ENCODE results near the gene METTL18. TPM values are rescaled to one million over a fixed set of nuclear protein-coding genes. Genes with fewer than 3 reads are reported as not detected.

Gene METTL18
- total RNA-seq, 1 experiment from 2014 or later, result 4.1 TPM

DNA sequence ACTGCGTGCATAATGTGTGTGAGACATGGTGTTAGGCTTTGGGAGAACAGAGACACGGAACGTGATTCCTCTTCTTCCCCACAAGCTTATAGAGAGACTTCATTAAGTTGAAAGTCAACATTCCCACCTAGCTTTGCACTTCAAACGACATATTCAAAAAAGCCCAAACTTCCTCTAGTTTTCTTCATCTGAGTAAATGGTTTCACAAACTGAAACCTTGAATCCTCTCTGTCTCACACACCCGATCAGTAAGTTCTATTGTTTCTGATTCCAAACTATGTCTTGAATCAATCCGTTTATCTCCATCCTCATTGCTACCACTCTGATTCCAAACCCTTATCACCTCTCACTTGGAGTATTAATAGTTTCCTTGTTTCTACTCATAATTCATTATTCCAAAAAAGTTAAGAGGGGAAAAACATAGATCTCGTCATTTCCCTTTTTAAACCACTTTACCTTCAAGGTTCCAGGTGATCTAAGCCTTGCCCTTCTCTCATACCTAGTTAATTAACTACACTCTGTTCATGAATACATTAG lies 1.6 kb upstream of the METTL18 start:
- CTCF ChIA-PET, result no interaction called here
- Histone ChIP-seq H3K36me3 (ENCODE audit: control insufficient read depth, insufficient read depth, low read length) (no peaks in the 10 kb centered on the region; the same call in 1 of the 2 replicates), H3K27ac (ENCODE audit: low read length) (no peak overlapping the region), H3K4me3 (ENCODE audit: low read depth in 2 of 2, low read length in 2 of 2) (peak overlapping the region; percentile 75 to 96), H3K9me3 (ENCODE audit: control insufficient read depth, insufficient read depth, low read depth, low read length) (no peaks in the 10 kb centered on the region), H3K27me3 (ENCODE audit: control insufficient read depth, insufficient read depth, low read length) (no peaks in the 10 kb centered on the region), H3K4me1 (ENCODE audit: control insufficient read depth, insufficient read depth, low read length) (peaks cover 7% of the 10 kb centered on the region)
- in situ Hi-C loops (cut with HindIII; ENCODE audit: low pct_unique_long_range_greater_than_20kb, low sequenced_read_pairs) (no loop called here), intact Hi-C loops (cut with micrococcal nuclease; ENCODE audit: unreplicated experiment) (no loop called here)
- no peak for TF ChIP-seq SIN3A (IDR thresholded peaks at IDR 0.05; ENCODE audit: borderline replicate concordance, insufficient read depth, low read depth, low read length)
- TF ChIP-seq, protein P1, sequence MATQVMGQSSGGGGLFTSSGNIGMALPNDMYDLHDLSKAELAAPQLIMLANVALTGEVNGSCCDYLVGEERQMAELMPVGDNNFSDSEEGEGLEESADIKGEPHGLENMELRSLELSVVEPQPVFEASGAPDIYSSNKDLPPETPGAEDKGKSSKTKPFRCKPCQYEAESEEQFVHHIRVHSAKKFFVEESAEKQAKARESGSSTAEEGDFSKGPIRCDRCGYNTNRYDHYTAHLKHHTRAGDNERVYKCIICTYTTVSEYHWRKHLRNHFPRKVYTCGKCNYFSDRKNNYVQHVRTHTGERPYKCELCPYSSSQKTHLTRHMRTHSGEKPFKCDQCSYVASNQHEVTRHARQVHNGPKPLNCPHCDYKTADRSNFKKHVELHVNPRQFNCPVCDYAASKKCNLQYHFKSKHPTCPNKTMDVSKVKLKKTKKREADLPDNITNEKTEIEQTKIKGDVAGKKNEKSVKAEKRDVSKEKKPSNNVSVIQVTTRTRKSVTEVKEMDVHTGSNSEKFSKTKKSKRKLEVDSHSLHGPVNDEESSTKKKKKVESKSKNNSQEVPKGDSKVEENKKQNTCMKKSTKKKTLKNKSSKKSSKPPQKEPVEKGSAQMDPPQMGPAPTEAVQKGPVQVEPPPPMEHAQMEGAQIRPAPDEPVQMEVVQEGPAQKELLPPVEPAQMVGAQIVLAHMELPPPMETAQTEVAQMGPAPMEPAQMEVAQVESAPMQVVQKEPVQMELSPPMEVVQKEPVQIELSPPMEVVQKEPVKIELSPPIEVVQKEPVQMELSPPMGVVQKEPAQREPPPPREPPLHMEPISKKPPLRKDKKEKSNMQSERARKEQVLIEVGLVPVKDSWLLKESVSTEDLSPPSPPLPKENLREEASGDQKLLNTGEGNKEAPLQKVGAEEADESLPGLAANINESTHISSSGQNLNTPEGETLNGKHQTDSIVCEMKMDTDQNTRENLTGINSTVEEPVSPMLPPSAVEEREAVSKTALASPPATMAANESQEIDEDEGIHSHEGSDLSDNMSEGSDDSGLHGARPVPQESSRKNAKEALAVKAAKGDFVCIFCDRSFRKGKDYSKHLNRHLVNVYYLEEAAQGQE (IDR thresholded peaks at IDR 0.05; ENCODE audit: insufficient read depth in 1 of 2, low read depth in 2 of 2, low read length in 1 of 2), result no peak
- TF ChIP-seq POLR2AphosphoS5 (IDR thresholded peaks at IDR 0.05; ENCODE audit: low read depth, low read length), result no peak
- no peak for TF ChIP-seq TCF7L2 (IDR thresholded peaks at IDR 0.05; ENCODE audit: low read depth, low read length)
- TF ChIP-seq, protein P2, sequence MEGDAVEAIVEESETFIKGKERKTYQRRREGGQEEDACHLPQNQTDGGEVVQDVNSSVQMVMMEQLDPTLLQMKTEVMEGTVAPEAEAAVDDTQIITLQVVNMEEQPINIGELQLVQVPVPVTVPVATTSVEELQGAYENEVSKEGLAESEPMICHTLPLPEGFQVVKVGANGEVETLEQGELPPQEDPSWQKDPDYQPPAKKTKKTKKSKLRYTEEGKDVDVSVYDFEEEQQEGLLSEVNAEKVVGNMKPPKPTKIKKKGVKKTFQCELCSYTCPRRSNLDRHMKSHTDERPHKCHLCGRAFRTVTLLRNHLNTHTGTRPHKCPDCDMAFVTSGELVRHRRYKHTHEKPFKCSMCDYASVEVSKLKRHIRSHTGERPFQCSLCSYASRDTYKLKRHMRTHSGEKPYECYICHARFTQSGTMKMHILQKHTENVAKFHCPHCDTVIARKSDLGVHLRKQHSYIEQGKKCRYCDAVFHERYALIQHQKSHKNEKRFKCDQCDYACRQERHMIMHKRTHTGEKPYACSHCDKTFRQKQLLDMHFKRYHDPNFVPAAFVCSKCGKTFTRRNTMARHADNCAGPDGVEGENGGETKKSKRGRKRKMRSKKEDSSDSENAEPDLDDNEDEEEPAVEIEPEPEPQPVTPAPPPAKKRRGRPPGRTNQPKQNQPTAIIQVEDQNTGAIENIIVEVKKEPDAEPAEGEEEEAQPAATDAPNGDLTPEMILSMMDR (IDR thresholded peaks at IDR 0.05), result no peak
- no peak for DNase-seq (ENCODE audit: low read depth, low spot score)
- no TSS peak for BruUV-seq (replicated peaks)
- ATAC-seq, result no peak
- POLR2A ChIA-PET, result no interaction called here

DNA sequence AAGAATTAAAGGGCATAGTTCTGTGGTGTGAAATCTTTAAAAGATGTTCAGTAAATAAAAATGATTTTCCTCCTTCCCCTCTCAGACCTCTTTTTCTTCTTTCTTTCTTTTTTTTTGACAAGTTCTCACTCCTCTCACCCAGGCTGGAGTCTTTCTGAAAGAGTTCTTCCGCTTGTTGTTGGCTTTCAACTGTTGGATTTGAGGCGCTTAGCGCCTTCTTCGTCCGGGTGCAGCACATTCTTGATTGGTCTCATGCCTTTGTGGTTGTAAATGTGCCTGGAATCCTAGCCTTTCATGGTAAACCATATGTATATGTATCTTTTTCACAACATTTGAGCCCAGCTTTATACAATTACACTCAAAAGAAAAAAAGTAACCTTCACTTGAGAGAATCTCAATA lies 980 bp upstream of the METTL18 start:
- no peaks in the 10 kb centered on the region for H3K9me3 ChIP-seq (ENCODE audit: control insufficient read depth, insufficient read depth, low read depth, low read length)
- H3K36me3 ChIP-seq (ENCODE audit: control insufficient read depth, insufficient read depth, low read length), result no peaks in the 10 kb centered on the region; the same call in 1 of the 2 replicates
- H3K27ac ChIP-seq (ENCODE audit: low read length), result peak overlapping the region; percentile 92
- DNase-seq (ENCODE audit: low read depth, low spot score) (no peak), ATAC-seq (no peak)
- POLR2A ChIA-PET, result no interaction called here
- H3K4me3 ChIP-seq (ENCODE audit: low read depth in 2 of 2, low read length in 2 of 2), result peak overlapping the region; percentile 75 to 96
- intact Hi-C loops (cut with micrococcal nuclease; ENCODE audit: unreplicated experiment) (no loop called here), in situ Hi-C loops (cut with HindIII; ENCODE audit: low pct_unique_long_range_greater_than_20kb, low sequenced_read_pairs) (no loop called here)
- CTCF ChIA-PET, result no interaction called here
- BruUV-seq (replicated peaks), result no TSS peak
- H3K27me3 ChIP-seq (ENCODE audit: control insufficient read depth, insufficient read depth, low read length), result no peaks in the 10 kb centered on the region
- TF ChIP-seq, protein P2 (IDR thresholded peaks at IDR 0.05), result no peak
- TF ChIP-seq, protein P1 (IDR thresholded peaks at IDR 0.05; ENCODE audit: insufficient read depth in 1 of 2, low read depth in 2 of 2, low read length in 1 of 2), result no peak
- TF ChIP-seq TCF7L2 (IDR thresholded peaks at IDR 0.05; ENCODE audit: low read depth, low read length), result no peak
- no peak for TF ChIP-seq POLR2AphosphoS5 (IDR thresholded peaks at IDR 0.05; ENCODE audit: low read depth, low read length)
- no peak for TF ChIP-seq SIN3A (IDR thresholded peaks at IDR 0.05; ENCODE audit: borderline replicate concordance, insufficient read depth, low read depth, low read length)
- H3K4me1 ChIP-seq (ENCODE audit: control insufficient read depth, insufficient read depth, low read length), result peaks cover 7% of the 10 kb centered on the region

All from Panc1 (cell line).